Stimulated activated CD8-positive, alpha-beta memory T cell treated with anti-CD3 and anti-CD28 coated beads, Interleukin-7, amount 100 ng/mL, for 4 hours (primary cell): ENCODE measurements around the gene NSD2.
"Not testable (repeated sequence)": the region's sequence is repeated elsewhere in the genome, so short reads cannot be mapped to it uniquely, and the experiment has no call there.

Source experiments
- DNase-seq, 2 donors: peaks; one replicate each; pipeline ENCODE4 v3.0.0-alpha.2; 2020; ENCODE audit warnings: low read depth in 2 of 2

NSD2 gene

GRCh38 chr4:1841887-1842210 lies 29.3 kb upstream of the NSD2 start:
- DNase-seq, result no peak

GRCh38 chr4:1842339-1842895 lies 28.8 kb upstream of the NSD2 start:
- no peak for DNase-seq

GRCh38 chr4:1842993-1843448 lies 28.2 kb upstream of the NSD2 start:
- no peak for DNase-seq

GRCh38 chr4:1843852-1844251 lies 27.3 kb upstream of the NSD2 start:
- no peak for DNase-seq

GRCh38 chr4:1844618-1845017 lies 26.6 kb upstream of the NSD2 start:
- DNase-seq, result not testable (repeated sequence)

GRCh38 chr4:1846580-1846979 lies 24.6 kb upstream of the NSD2 start:
- DNase-seq, result no peak

GRCh38 chr4:1850276-1850675 lies 20.9 kb upstream of the NSD2 start:
- no peak for DNase-seq

- DNase-seq, result no peak
Measured at GRCh38 chr4:1851160-1851559, 20.0 kb upstream of the NSD2 start.

- no peak for DNase-seq
Measured at GRCh38 chr4:1851575-1852410, 19.4 kb upstream of the NSD2 start.

GRCh38 chr4:1852904-1853623 lies 18.1 kb upstream of the NSD2 start:
- DNase-seq, result no peak

GRCh38 chr4:1854752-1855151 lies 16.4 kb upstream of the NSD2 start:
- DNase-seq, result no peak

- DNase-seq, result peak in 1 of 2 donors; percentile 13
Measured at GRCh38 chr4:1855333-1856070, 15.7 kb upstream of the NSD2 start.

GRCh38 chr4:1856071-1856942 lies 14.9 kb upstream of the NSD2 start, which contains the start of gene LETM1:
TSS of gene LETM1 (minus strand) at chr4:1856156. CDS start at chr4:1855950, 206 bp downstream.
- DNase-seq, result peak; percentile 82 to 93

- DNase-seq, result no peak
Measured at GRCh38 chr4:1856943-1857699, 14.1 kb upstream of the NSD2 start.

GRCh38 chr4:1857931-1858330 lies 13.3 kb upstream of the NSD2 start:
- DNase-seq, result no peak

- DNase-seq, result no peak
Measured at GRCh38 chr4:1859389-1859753, 11.8 kb upstream of the NSD2 start.

GRCh38 chr4:1862055-1862911 lies 8.9 kb upstream of the NSD2 start:
- peak in 1 of 2 donors; percentile 36 for DNase-seq

GRCh38 chr4:1862961-1863296 lies 8.3 kb upstream of the NSD2 start:
- DNase-seq, result no peak

GRCh38 chr4:1863297-1864033 lies 7.7 kb upstream of the NSD2 start:
- DNase-seq, result no peak
